Keratinocyte (primary cell): ENCODE measurements around the gene TP63.

Experiments used
- CTCF ChIP-seq, 3 experiments: IDR thresholded peaks in 1 of 3; conservative IDR thresholded peaks in 1 of 3; optimal IDR thresholded peaks in 1 of 3; 2 replicates in 2 of 3; 3 replicates in 1 of 3; pipeline versions ENCODE3 to v1.5.1; 2011; ENCODE audit warnings: low read length in 3 of 3, mild to moderate bottlenecking in 3 of 3, moderate library complexity in 2 of 3, control low read depth in 1 of 3, inconsistent platforms in 1 of 3; ENCODE audit not compliant: insufficient read depth in 2 of 3; ENCODE audit errors: extremely low read depth in 1 of 3
- EZH2 ChIP-seq: IDR thresholded peaks from one replicate; pipeline ENCODE4 v1.6.1; 2012; ENCODE audit warnings: inconsistent platforms, mild to moderate bottlenecking, low read length, moderate library complexity

- TF ChIP-seq CTCF (optimal IDR thresholded peaks at IDR 0.05 in 1 of 3, IDR thresholded peaks at IDR 0.05 in 1 of 3, conservative IDR thresholded peaks at IDR 0.05 in 1 of 3; ENCODE audit: extremely low read depth in 1 of 3, insufficient read depth in 2 of 3, low read length in 3 of 3) (no peak), EZH2 (no peak)
Observed at GRCh38 chr3:189685860-189686259, 54.7 kb downstream of the TP63 start.
